ENCODE measurements around the gene APBA2. TPM values are rescaled to one million over a fixed set of nuclear protein-coding genes. Genes with fewer than 3 reads are reported as not detected.

Gene APBA2
- total and polyA plus RNA-seq, 2 of the 4 experiments (the other 2 are of a cell fraction), result 21.7 to 33.0 TPM

- no peak overlapping the region for H2AK9ac ChIP-seq (replicated peaks; ENCODE audit: low read depth, low read length, poor library complexity)
- intact Hi-C loops (cut with micrococcal nuclease) (no loop called here), dilution Hi-C loops (cut with HindIII; ENCODE audit: low sequenced_read_pairs, unreplicated experiment) (no loop called here), in situ Hi-C loops (cut with MboI; ENCODE audit: low sequenced_read_pairs) (no loop called here)
- 74% methylated on average over 10 of the region's 18 CpGs; no CpG with 5 or more reads in 1 of the 2 experiments for WGBS, 2 experiments (ENCODE audit: extremely low coverage in 2 of 2, insufficient read length in 1 of 2)
- no peak overlapping the region for H3K23ac ChIP-seq (ENCODE audit: low read depth, low read length)
- H4K91ac ChIP-seq (ENCODE audit: insufficient read depth, low read depth, low read length), result no peak overlapping the region
- no peaks in the 10 kb centered on the region for H3K4me1 ChIP-seq (ENCODE audit: control insufficient read depth, insufficient read depth, low read length)
- no peak overlapping the region for H2AK5ac ChIP-seq (ENCODE audit: low read depth, low read length)
- no peak overlapping the region for H3K14ac ChIP-seq (replicated peaks; ENCODE audit: low read depth, low read length)
- ATAC-seq (ENCODE audit: low read depth), result no peak
- H2AFZ ChIP-seq (replicated peaks; ENCODE audit: low read length, poor library complexity), result no peak overlapping the region
- H3K27ac ChIP-seq (ENCODE audit: insufficient read depth, low read length), result no peak overlapping the region
- no peak overlapping the region for H2BK20ac ChIP-seq (ENCODE audit: low read depth, low read length)
- H3K79me1 ChIP-seq (ENCODE audit: low read depth in 1 of 2, low read length in 2 of 2), result peaks cover 22 to 66% of the 10 kb centered on the region in 2 experiments
- BruUV-seq (replicated peaks), result no TSS peak
- no peak overlapping the region for H3K56ac ChIP-seq (ENCODE audit: extremely low read depth, insufficient read depth, low read length)
- no peak for TF ChIP-seq MAZ (IDR thresholded peaks at IDR 0.05; ENCODE audit: borderline replicate concordance, low read depth, low read length)
- no peak for TF ChIP-seq BHLHE40 (IDR thresholded peaks at IDR 0.05; ENCODE audit: low read depth, low read length)
- no peak overlapping the region for H2BK15ac ChIP-seq (ENCODE audit: low read depth, low read length)
- CTCF ChIA-PET, result no interaction called here
- H3K18ac ChIP-seq (ENCODE audit: low read depth, low read length), result no peak overlapping the region
- H4K8ac ChIP-seq (ENCODE audit: low read depth in 2 of 2, low read length in 2 of 2), result no peak overlapping the region
- H3K9me3 ChIP-seq (ENCODE audit: control insufficient read depth, insufficient read depth, low read length), result no peaks in the 10 kb centered on the region
- H3K4ac ChIP-seq (ENCODE audit: low read depth, low read length), result no peak overlapping the region
- no peak overlapping the region for H4K5ac ChIP-seq (ENCODE audit: low read depth, low read length)
- H3K9me1 ChIP-seq (ENCODE audit: insufficient read depth, low read length), result peaks cover 20% of the 10 kb centered on the region
- no peak overlapping the region for H3K4me2 ChIP-seq (ENCODE audit: low read depth, low read length)
- peak overlapping the region; percentile 90 for H2BK5ac ChIP-seq (ENCODE audit: low read depth, low read length, poor library complexity, severe bottlenecking)
- no peak overlapping the region for H2BK120ac ChIP-seq (ENCODE audit: low read depth, low read length)
- no peak overlapping the region for H3K9ac ChIP-seq (ENCODE audit: low read depth, low read length)
- no peak overlapping the region for H3K4me3 ChIP-seq (ENCODE audit: insufficient read depth, low read depth, low read length)
- peaks cover 37% of the 10 kb centered on the region for H4K20me1 ChIP-seq (ENCODE audit: insufficient read depth, low read length)
- DNase-seq, result no peak
- POLR2A ChIA-PET (ENCODE audit: unreplicated experiment), result no interaction called here
- H3K27me3 ChIP-seq (ENCODE audit: control insufficient read depth, insufficient read depth, low read length), result no peaks in the 10 kb centered on the region
- H3K36me3 ChIP-seq (ENCODE audit: control insufficient read depth, insufficient read depth, low read length), result no peaks in the 10 kb centered on the region
These were observed 28.8 kb downstream of the APBA2 start for GRCh38 chr15:28914483-28915023.
